ENCODE measurements around the gene LTA. TPM values are rescaled to one million over a fixed set of nuclear protein-coding genes. Genes with fewer than 3 reads are reported as not detected.

LTA gene
- total and polyA plus RNA-seq, 2 donors (not counting 1 experiment from before 2014, with no cell fraction given), result 8.6 to 8.8 TPM

DNA sequence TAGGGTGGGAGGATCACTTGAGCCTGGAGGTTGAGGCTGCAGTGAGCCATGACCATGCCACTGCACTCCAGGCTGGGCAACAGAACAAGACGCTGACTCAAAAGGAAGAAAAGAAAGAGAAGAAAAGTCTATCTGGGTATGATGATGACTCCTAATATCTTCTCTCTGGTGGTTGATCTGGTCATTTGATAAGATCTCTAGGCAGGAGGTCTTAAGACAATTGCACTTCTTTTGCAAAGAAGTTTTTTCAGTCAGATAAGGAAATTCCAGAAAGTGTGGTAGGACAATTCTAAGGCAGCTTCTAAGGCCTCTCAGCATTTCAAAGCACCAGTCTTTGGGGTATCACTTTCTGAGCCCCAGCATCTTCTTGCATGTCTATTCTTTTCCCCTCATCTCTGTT is 35.2 kb downstream of the LTA start:
- WGBS (ENCODE audit: insufficient coverage), result 100% methylated on average over 1 of the region's 1 CpG
- Histone ChIP-seq H3K36me3 (replicated peaks in 1 of 2; ENCODE audit: control extremely low read depth in 1 of 2, control insufficient read depth in 1 of 2, extremely low read depth in 1 of 2, insufficient read depth in 2 of 2, low read length in 1 of 2) (no peaks in the 10 kb centered on the region), H3K79me2 (ENCODE audit: control insufficient read depth, insufficient read depth, low read length) (no peaks in the 10 kb centered on the region), H3K27ac (ENCODE audit: low read length in 2 of 2) (no peak overlapping the region), H3K4me1 (ENCODE audit: control insufficient read depth in 2 of 2, insufficient read depth in 2 of 2, low read length in 2 of 2) (no peaks in the 10 kb centered on the region), H4K20me1 (ENCODE audit: control insufficient read depth, insufficient read depth, low read length, poor library complexity, severe bottlenecking) (no peaks in the 10 kb centered on the region), H3K27me3 (replicated peaks in 1 of 4; ENCODE audit: control extremely low read depth in 1 of 4, control insufficient read depth in 3 of 4, insufficient read depth in 4 of 4, low read length in 3 of 4) (no peaks in the 10 kb centered on the region), H3K4me2 (replicated peaks; ENCODE audit: low read depth, low read length, poor library complexity, severe bottlenecking) (no peak overlapping the region), H3K9me3 (ENCODE audit: control extremely low read depth in 1 of 3, control insufficient read depth in 2 of 3, insufficient read depth in 1 of 3, low read length in 2 of 3) (no peaks in the 10 kb centered on the region), H3K9ac (ENCODE audit: low read length) (no peak overlapping the region), H2AFZ (ENCODE audit: insufficient read depth, low read depth, low read length, poor library complexity, severe bottlenecking) (no peak overlapping the region), H3K4me3 (ENCODE audit: control extremely low read depth in 1 of 5, extremely low read depth in 1 of 5, insufficient read depth in 1 of 5, low read depth in 2 of 5, low read length in 4 of 5) (no peak overlapping the region)
- Mint-ChIP-seq H3K9me3 (ENCODE audit: insufficient read depth) (no peaks in the 10 kb centered on the region), H3K4me3 (no peak overlapping the region), H3K27me3 (no peaks in the 10 kb centered on the region), H3K27ac (no peak overlapping the region), H3K4me1 (no peaks in the 10 kb centered on the region)
- TF ChIP-seq EZH2 (IDR thresholded peaks at IDR 0.05; ENCODE audit: borderline replicate concordance, insufficient read depth, low read depth, low read length, poor library complexity, severe bottlenecking), result no peak
- TF ChIP-seq, protein P1, sequence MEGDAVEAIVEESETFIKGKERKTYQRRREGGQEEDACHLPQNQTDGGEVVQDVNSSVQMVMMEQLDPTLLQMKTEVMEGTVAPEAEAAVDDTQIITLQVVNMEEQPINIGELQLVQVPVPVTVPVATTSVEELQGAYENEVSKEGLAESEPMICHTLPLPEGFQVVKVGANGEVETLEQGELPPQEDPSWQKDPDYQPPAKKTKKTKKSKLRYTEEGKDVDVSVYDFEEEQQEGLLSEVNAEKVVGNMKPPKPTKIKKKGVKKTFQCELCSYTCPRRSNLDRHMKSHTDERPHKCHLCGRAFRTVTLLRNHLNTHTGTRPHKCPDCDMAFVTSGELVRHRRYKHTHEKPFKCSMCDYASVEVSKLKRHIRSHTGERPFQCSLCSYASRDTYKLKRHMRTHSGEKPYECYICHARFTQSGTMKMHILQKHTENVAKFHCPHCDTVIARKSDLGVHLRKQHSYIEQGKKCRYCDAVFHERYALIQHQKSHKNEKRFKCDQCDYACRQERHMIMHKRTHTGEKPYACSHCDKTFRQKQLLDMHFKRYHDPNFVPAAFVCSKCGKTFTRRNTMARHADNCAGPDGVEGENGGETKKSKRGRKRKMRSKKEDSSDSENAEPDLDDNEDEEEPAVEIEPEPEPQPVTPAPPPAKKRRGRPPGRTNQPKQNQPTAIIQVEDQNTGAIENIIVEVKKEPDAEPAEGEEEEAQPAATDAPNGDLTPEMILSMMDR (IDR thresholded peaks at IDR 0.05), result no peak
- intact Hi-C loops (cut with micrococcal nuclease), result no loop called here
- ATAC-seq (ENCODE audit: low read depth) (no peak), DNase-seq (no peak)
- ChIA-PET POLR2A (interaction anchor here (0.7 kb wide), 2 partner anchors 31 to 64 kb away, joined by 3 to 7 read pairs; no protein-coding TSS in a partner anchor), CTCF (interaction anchor here (1.1 to 35.3 kb wide), 3 partner anchors 9 to 252 kb away, joined by 3 to 2241 read pairs (median 6); partner anchors contain the start of genes ATP6V1G2, LTA and NFKBIL1)

- peaks cover 8 to 9% of the 10 kb centered on the region in 2 donors for H3K4me1 ChIP-seq (ENCODE audit: control insufficient read depth in 2 of 2, insufficient read depth in 2 of 2, low read length in 2 of 2)
- Mint-ChIP-seq H3K27me3 (no peaks in the 10 kb centered on the region), H3K4me1 (peaks cover 10% of the 10 kb centered on the region), H3K4me3 (no peak overlapping the region), H3K9me3 (ENCODE audit: insufficient read depth) (no peaks in the 10 kb centered on the region), H3K27ac (no peak overlapping the region)
- no peaks in the 10 kb centered on the region for H3K36me3 ChIP-seq (replicated peaks in 1 of 2; ENCODE audit: control extremely low read depth in 1 of 2, control insufficient read depth in 1 of 2, extremely low read depth in 1 of 2, insufficient read depth in 2 of 2, low read length in 1 of 2)
- H3K27me3 ChIP-seq (replicated peaks in 1 of 4; ENCODE audit: control extremely low read depth in 1 of 4, control insufficient read depth in 3 of 4, insufficient read depth in 4 of 4, low read length in 3 of 4), result no peaks in the 10 kb centered on the region
- no peak overlapping the region for H3K9ac ChIP-seq (ENCODE audit: low read length)
- H4K20me1 ChIP-seq (ENCODE audit: control insufficient read depth, insufficient read depth, low read length, poor library complexity, severe bottlenecking), result no peaks in the 10 kb centered on the region
- ChIA-PET POLR2A (interaction anchor here (1.1 kb wide), 1 partner anchor 13 kb away, joined by 4 read pairs; no protein-coding TSS in a partner anchor), CTCF (interaction anchor here (0.6 to 2.8 kb wide), 5 partner anchors 10 to 243 kb away, joined by 4 to 28 read pairs (median 7); no protein-coding TSS in a partner anchor)
- no peak overlapping the region for H2AFZ ChIP-seq (ENCODE audit: insufficient read depth, low read depth, low read length, poor library complexity, severe bottlenecking)
- intact Hi-C loops (cut with micrococcal nuclease), result no loop called here
- no peak for TF ChIP-seq EZH2 (IDR thresholded peaks at IDR 0.05; ENCODE audit: borderline replicate concordance, insufficient read depth, low read depth, low read length, poor library complexity, severe bottlenecking)
- TF ChIP-seq, protein P1 (IDR thresholded peaks at IDR 0.05), result no peak
- no peaks in the 10 kb centered on the region for H3K79me2 ChIP-seq (ENCODE audit: control insufficient read depth, insufficient read depth, low read length)
- ATAC-seq (ENCODE audit: low read depth), result no peak
- no peak for DNase-seq
- no peak overlapping the region for H3K4me2 ChIP-seq (replicated peaks; ENCODE audit: low read depth, low read length, poor library complexity, severe bottlenecking)
- H3K4me3 ChIP-seq (ENCODE audit: control extremely low read depth in 1 of 5, extremely low read depth in 1 of 5, insufficient read depth in 1 of 5, low read depth in 2 of 5, low read length in 4 of 5), result no peak overlapping the region
- H3K9me3 ChIP-seq (ENCODE audit: control extremely low read depth in 1 of 3, control insufficient read depth in 2 of 3, insufficient read depth in 1 of 3, low read length in 2 of 3), result no peaks in the 10 kb centered on the region
- WGBS (ENCODE audit: insufficient coverage), result 95% methylated on average over 3 of the region's 8 CpGs
- no peak overlapping the region for H3K27ac ChIP-seq (ENCODE audit: low read length in 2 of 2)
These were observed 37.7 kb downstream of the LTA start for GRCh38 chr6:31609519-31610406.

Data from B cell (primary cell).